Stimulated activated effector memory CD8-positive, alpha-beta T cell treated with anti-CD3 and anti-CD28 coated beads, Interleukin-12 subunit alpha, Interleukin-12 subunit beta, amount 100 ng/mL, for 72 hours (primary cell): Measurements from ENCODE around the gene HNRNPA1L2.
A peak's percentile ranks its signal among the peaks of the same experiment; 100 is the strongest.
"Not testable (repeated sequence)": the region's sequence is repeated elsewhere in the genome, so short reads cannot be mapped to it uniquely, and the experiment has no call there.

Experiments
- ATAC-seq: fragments of 150-1000 bp; cut with Tn5 transposase; 2 replicates; pipeline ENCODE4 v1.10.0; 2021
- DNase-seq, 2 donors: peaks; one replicate each; pipeline ENCODE4 v3.0.0; 2021 to 2022; ENCODE audit warnings: low spot score in 2 of 2
- H3K27ac Mint-ChIP-seq: one replicate; pipeline ENCODE4 v1.8.0; 2022; ENCODE audit warnings: mild to moderate bottlenecking, mixed read lengths
- H3K36me3 Mint-ChIP-seq: one replicate; pipeline ENCODE4 v1.8.0; 2022; ENCODE audit warnings: mild to moderate bottlenecking, mixed read lengths
- H3K4me1 Mint-ChIP-seq: one replicate; pipeline ENCODE4 v1.8.0; 2022; ENCODE audit warnings: mixed read lengths
- H3K4me3 Mint-ChIP-seq: one replicate; pipeline ENCODE4 v1.8.0; 2022; ENCODE audit warnings: mild to moderate bottlenecking, mixed read lengths
- H3K9me3 Mint-ChIP-seq: one replicate; pipeline ENCODE4 v1.8.0; 2022; ENCODE audit warnings: mixed read lengths

Gene HNRNPA1L2

GRCh38 chr13:52615812-52616211, 26.4 kb upstream of the HNRNPA1L2 start:
- DNase-seq (no peak), ATAC-seq (no peak)
- H3K27ac Mint-ChIP-seq = peak overlapping the region; percentile 94
- peaks cover 19% of the 10 kb centered on the region for H3K36me3 Mint-ChIP-seq
- peaks cover 15% of the 10 kb centered on the region for H3K4me1 Mint-ChIP-seq
- H3K9me3 Mint-ChIP-seq = no peaks in the 10 kb centered on the region
- H3K4me3 Mint-ChIP-seq = peak overlapping the region; percentile 97

- H3K4me3 Mint-ChIP-seq = peak overlapping the region; percentile 97
- peak overlapping the region; percentile 94 for H3K27ac Mint-ChIP-seq
- DNase-seq = peak; percentile 70 to 94
- peaks cover 15% of the 10 kb centered on the region for H3K4me1 Mint-ChIP-seq
- H3K36me3 Mint-ChIP-seq = peaks cover 27% of the 10 kb centered on the region
- ATAC-seq = peak; percentile 99
- H3K9me3 Mint-ChIP-seq = no peaks in the 10 kb centered on the region
Observed at GRCh38 chr13:52617070-52618060, 24.9 kb upstream of the HNRNPA1L2 start.

- not testable (repeated sequence) for H3K27ac Mint-ChIP-seq, ATAC-seq, H3K9me3 Mint-ChIP-seq, H3K4me3 Mint-ChIP-seq, DNase-seq, H3K4me1 Mint-ChIP-seq
- peaks cover 63% of the 10 kb centered on the region for H3K36me3 Mint-ChIP-seq
Observed at GRCh38 chr13:52631083-52631690, 11.0 kb upstream of the HNRNPA1L2 start.

- Mint-ChIP-seq H3K27ac (no peak overlapping the region), H3K4me3 (no peak overlapping the region), H3K36me3 (peaks cover 43% of the 10 kb centered on the region), H3K4me1 (no peaks in the 10 kb centered on the region), H3K9me3 (no peaks in the 10 kb centered on the region)
- no peak for DNase-seq
- ATAC-seq = no peak
Observed at GRCh38 chr13:52638666-52639328, 3.4 kb upstream of the HNRNPA1L2 start.

- no peak for DNase-seq
- peaks cover 32% of the 10 kb centered on the region for H3K36me3 Mint-ChIP-seq
- H3K4me3 Mint-ChIP-seq = no peak overlapping the region
- no peak overlapping the region for H3K27ac Mint-ChIP-seq
- H3K4me1 Mint-ChIP-seq = no peaks in the 10 kb centered on the region
- ATAC-seq = no peak
- H3K9me3 Mint-ChIP-seq = no peaks in the 10 kb centered on the region
Observed at GRCh38 chr13:52644108-52644507, 1.9 kb downstream of the HNRNPA1L2 start.

- no peak overlapping the region for H3K4me3 Mint-ChIP-seq
- DNase-seq (no peak), ATAC-seq (no peak)
- no peak overlapping the region for H3K27ac Mint-ChIP-seq
- peaks cover 29% of the 10 kb centered on the region for H3K36me3 Mint-ChIP-seq
- peaks cover 5% of the 10 kb centered on the region for H3K4me1 Mint-ChIP-seq
- H3K9me3 Mint-ChIP-seq = no peaks in the 10 kb centered on the region
Observed at GRCh38 chr13:52646967-52647366, 4.7 kb downstream of the HNRNPA1L2 start.

- Mint-ChIP-seq H3K9me3 (no peaks in the 10 kb centered on the region), H3K27ac (no peak overlapping the region), H3K36me3 (peaks cover 29% of the 10 kb centered on the region), H3K4me3 (no peak overlapping the region), H3K4me1 (peaks cover 5% of the 10 kb centered on the region)
- DNase-seq (no peak), ATAC-seq (no peak)
Observed at GRCh38 chr13:52650731-52651130, 8.5 kb downstream of the HNRNPA1L2 start.

- DNase-seq (no peak), ATAC-seq (peak; percentile 5)
- Mint-ChIP-seq H3K36me3 (peaks cover 29% of the 10 kb centered on the region), H3K27ac (no peak overlapping the region), H3K4me1 (peaks cover 5% of the 10 kb centered on the region), H3K9me3 (no peaks in the 10 kb centered on the region), H3K4me3 (no peak overlapping the region)
Observed at GRCh38 chr13:52651897-52652195, 9.6 kb downstream of the HNRNPA1L2 start.

GRCh38 chr13:52652196-52652979, 10.2 kb downstream of the HNRNPA1L2 start, which contains the start of gene SUGT1:
TSS of gene SUGT1 (plus strand) at chr13:52652836. CDS start at chr13:52652921, 85 bp downstream.
- Mint-ChIP-seq H3K9me3 (no peaks in the 10 kb centered on the region), H3K36me3 (peaks cover 29% of the 10 kb centered on the region), H3K27ac (no peak within 1 kb of the TSS)

GRCh38 chr13:52652980-52653303, 10.7 kb downstream of the HNRNPA1L2 start:
- Mint-ChIP-seq H3K9me3 (no peaks in the 10 kb centered on the region), H3K4me1 (peaks cover 5% of the 10 kb centered on the region), H3K27ac (no peak overlapping the region), H3K4me3 (no peak overlapping the region), H3K36me3 (peaks cover 29% of the 10 kb centered on the region)
- DNase-seq (no peak), ATAC-seq (peak; percentile 54)

More at GRCh38 chr13:52652196-52652979, 10.2 kb downstream of the HNRNPA1L2 start, which contains the start of gene SUGT1:
- peak; percentile 91 to 97 for DNase-seq
- peak; percentile 98 for ATAC-seq
- Mint-ChIP-seq H3K4me1 (peaks cover 5% of the 10 kb centered on the region), H3K4me3 (no peak within 1 kb of the TSS)

GRCh38 chr13:52659340-52659739, 17.1 kb downstream of the HNRNPA1L2 start:
- no peak overlapping the region for H3K4me3 Mint-ChIP-seq
- DNase-seq (no peak), ATAC-seq (no peak)
- H3K9me3 Mint-ChIP-seq = no peaks in the 10 kb centered on the region
- H3K27ac Mint-ChIP-seq = no peak overlapping the region
- peaks cover 5% of the 10 kb centered on the region for H3K36me3 Mint-ChIP-seq
- no peaks in the 10 kb centered on the region for H3K4me1 Mint-ChIP-seq

- H3K9me3 Mint-ChIP-seq = no peaks in the 10 kb centered on the region
- H3K36me3 Mint-ChIP-seq = no peaks in the 10 kb centered on the region
- no peak overlapping the region for H3K27ac Mint-ChIP-seq
- ATAC-seq (no peak), DNase-seq (no peak)
- peaks cover 10% of the 10 kb centered on the region for H3K4me1 Mint-ChIP-seq
- H3K4me3 Mint-ChIP-seq = no peak overlapping the region
Observed at GRCh38 chr13:52664272-52664671, 22.0 kb downstream of the HNRNPA1L2 start.

- Mint-ChIP-seq H3K4me3 (no peak overlapping the region), H3K4me1 (peaks cover 10% of the 10 kb centered on the region), H3K27ac (no peak overlapping the region), H3K36me3 (no peaks in the 10 kb centered on the region), H3K9me3 (no peaks in the 10 kb centered on the region)
- DNase-seq (no peak), ATAC-seq (peak; percentile 56)
Observed at GRCh38 chr13:52665325-52665724, 23.1 kb downstream of the HNRNPA1L2 start.

- Mint-ChIP-seq H3K4me3 (no peak overlapping the region), H3K27ac (no peak overlapping the region), H3K9me3 (no peaks in the 10 kb centered on the region), H3K36me3 (peaks cover 30% of the 10 kb centered on the region), H3K4me1 (peaks cover 10% of the 10 kb centered on the region)
- ATAC-seq = no peak
- DNase-seq = no peak
Observed at GRCh38 chr13:52669677-52670076, 27.4 kb downstream of the HNRNPA1L2 start.

- Mint-ChIP-seq H3K36me3 (peaks cover 36% of the 10 kb centered on the region), H3K4me1 (peaks cover 10% of the 10 kb centered on the region), H3K9me3 (no peaks in the 10 kb centered on the region), H3K4me3 (no peak overlapping the region), H3K27ac (no peak overlapping the region)
- DNase-seq = no peak
- ATAC-seq = no peak
Observed at GRCh38 chr13:52670726-52671125, 28.5 kb downstream of the HNRNPA1L2 start.
